ENCODE data around the gene MRC2.

The MRC2 gene

GRCh38 chr17:62648956-62649294 lies 21.5 kb downstream of the MRC2 start:
- no peak for TF ChIP-seq CTCF (IDR thresholded peaks at IDR 0.05)

- no peak for TF ChIP-seq CTCF (IDR thresholded peaks at IDR 0.05)
Observed at GRCh38 chr17:62649570-62649969, 22.1 kb downstream of the MRC2 start.

GRCh38 chr17:62650587-62650986 lies 23.1 kb downstream of the MRC2 start:
- no peak for TF ChIP-seq CTCF (IDR thresholded peaks at IDR 0.05)

GRCh38 chr17:62652251-62653001 lies 25.0 kb downstream of the MRC2 start:
- no peak for TF ChIP-seq CTCF (IDR thresholded peaks at IDR 0.05)

- no peak for TF ChIP-seq CTCF (IDR thresholded peaks at IDR 0.05)
Observed at GRCh38 chr17:62653002-62653825, 25.7 kb downstream of the MRC2 start.

GRCh38 chr17:62653826-62654761 lies 26.6 kb downstream of the MRC2 start:
- no peak for TF ChIP-seq CTCF (IDR thresholded peaks at IDR 0.05)

- TF ChIP-seq CTCF (IDR thresholded peaks at IDR 0.05), result no peak
Observed at GRCh38 chr17:62655656-62656055, 28.2 kb downstream of the MRC2 start.

All from LNCAP (cell line).